Measurements from ENCODE around the gene ABCD3. TPM values are rescaled to one million over a fixed set of nuclear protein-coding genes. Genes with fewer than 3 reads are reported as not detected.

ABCD3 gene
- total RNA-seq, 4 donors from 2014 or later: 31.3 to 46.6 (median 41.8) TPM

GRCh38 chr1:94543893-94544635 is 125.9 kb downstream of the ABCD3 start:
- TF ChIP-seq CTCF (IDR thresholded peaks at IDR 0.05) (no peak), POLR2A (IDR thresholded peaks at IDR 0.05) (no peak)
- no peak for DNase-seq (ENCODE audit: low spot score in 2 of 2)
- intact Hi-C loops (cut with DNase I; ENCODE audit: low total_unique reads): no loop called here
- WGBS, 2 donors: 78 to 80% methylated on average over 4 of the region's 4 CpGs
- H3K4me3 ChIP-seq (ENCODE audit: low read depth, poor library complexity, severe bottlenecking): no peak overlapping the region

GRCh38 chr1:94544706-94545490 is 126.7 kb downstream of the ABCD3 start:
- 71 to 72% methylated on average over 4 of the region's 4 CpGs for WGBS, 2 donors
- no peak for TF ChIP-seq POLR2A (IDR thresholded peaks at IDR 0.05)
- no peak for TF ChIP-seq CTCF (IDR thresholded peaks at IDR 0.05)
- H3K4me3 ChIP-seq (ENCODE audit: low read depth, poor library complexity, severe bottlenecking): no peak overlapping the region
- intact Hi-C loops (cut with DNase I; ENCODE audit: low total_unique reads): no loop called here
- DNase-seq (ENCODE audit: low spot score in 2 of 2): no peak

GRCh38 chr1:94549706-94550105 is 131.5 kb downstream of the ABCD3 start:
- DNase-seq (ENCODE audit: low spot score in 2 of 2): no peak
- no peak overlapping the region for H3K4me3 ChIP-seq (ENCODE audit: low read depth, poor library complexity, severe bottlenecking)
- no peak for TF ChIP-seq POLR2A (IDR thresholded peaks at IDR 0.05)
- no peak for TF ChIP-seq CTCF (IDR thresholded peaks at IDR 0.05)
- 56 to 70% methylated on average over 5 of the region's 5 CpGs for WGBS, 2 donors
- intact Hi-C loops (cut with DNase I; ENCODE audit: low total_unique reads): no loop called here

GRCh38 chr1:94550396-94550795 is 132.2 kb downstream of the ABCD3 start:
- intact Hi-C loops (cut with DNase I; ENCODE audit: low total_unique reads): no loop called here
- no peak for DNase-seq (ENCODE audit: low spot score in 2 of 2)
- WGBS, 2 donors: 83 to 84% methylated on average over 6 of the region's 6 CpGs
- no peak for TF ChIP-seq POLR2A (IDR thresholded peaks at IDR 0.05)
- H3K4me3 ChIP-seq (ENCODE audit: low read depth, poor library complexity, severe bottlenecking): no peak overlapping the region

GRCh38 chr1:94550800-94551241 is 132.6 kb downstream of the ABCD3 start:
- no peak for DNase-seq (ENCODE audit: low spot score in 2 of 2)
- intact Hi-C loops (cut with DNase I; ENCODE audit: low total_unique reads): no loop called here
- WGBS, 2 donors: 81 to 86% methylated on average over 5 of the region's 5 CpGs
- TF ChIP-seq POLR2A (IDR thresholded peaks at IDR 0.05): no peak
- TF ChIP-seq CTCF (IDR thresholded peaks at IDR 0.05): no peak
- no peak overlapping the region for H3K4me3 ChIP-seq (ENCODE audit: low read depth, poor library complexity, severe bottlenecking)

GRCh38 chr1:94551449-94551848 is 133.3 kb downstream of the ABCD3 start:
- no peak for TF ChIP-seq CTCF (IDR thresholded peaks at IDR 0.05)
- no peak for TF ChIP-seq POLR2A (IDR thresholded peaks at IDR 0.05)
- intact Hi-C loops (cut with DNase I; ENCODE audit: low total_unique reads): no loop called here
- H3K4me3 ChIP-seq (ENCODE audit: low read depth, poor library complexity, severe bottlenecking): no peak overlapping the region
- WGBS, 2 donors: 93 to 94% methylated on average over 7 of the region's 7 CpGs
- DNase-seq (ENCODE audit: low spot score in 2 of 2): no peak

Data from lower leg skin (tissue), 4 donors.